SK-N-SH (cell line): ENCODE data around the gene UBE2G1.

ENCODE experiments used
- CTCF ChIP-seq: fragments of 200-600 bp; sonication (generic); IDR thresholded peaks from 2 replicates; pipeline ENCODE4 v1.6.1; 2017; ENCODE audit warnings: antibody characterized with exemption, mild to moderate bottlenecking, moderate library complexity
- ELF1 ChIP-seq: IDR thresholded peaks from 2 replicates; pipeline ENCODE4 v1.4.0; 2012
- EP300 ChIP-seq, 2 experiments: IDR thresholded peaks; 2 replicates each; pipeline versions ENCODE4 v1.4.0 to v1.6.1; 2012; ENCODE audit warnings: borderline replicate concordance in 1 of 2, low read depth in 1 of 2, low read length in 1 of 2
- EZH2phosphoT487 ChIP-seq: fragments of 200-600 bp; sonication (generic); IDR thresholded peaks from 2 replicates; pipeline ENCODE4 v1.6.1; 2017; ENCODE audit warnings: low read depth, mixed run types, mild to moderate bottlenecking, antibody characterized with exemption, moderate library complexity, borderline replicate concordance
- FOXJ3 ChIP-seq: sonication (generic); formaldehyde crosslinking; IDR thresholded peaks from 2 replicates; pipeline ENCODE4 v1.5.1; 2020; ENCODE audit warnings: mild to moderate bottlenecking, missing genetic modification reagents
- JUND ChIP-seq: IDR thresholded peaks from 2 replicates; pipeline ENCODE4 v1.4.0; 2012
- MAX ChIP-seq: IDR thresholded peaks from 2 replicates; pipeline ENCODE4 v1.4.0; 2012; ENCODE audit warnings: low read depth
- POLR2AphosphoS5 ChIP-seq: IDR thresholded peaks from 2 replicates; pipeline ENCODE4 v1.6.1; 2012; ENCODE audit warnings: low read depth, low read length
- REST ChIP-seq: IDR thresholded peaks from 2 replicates; pipeline ENCODE4 v1.6.1; 2012; ENCODE audit warnings: mild to moderate bottlenecking, low read depth, low read length, moderate library complexity
- RFX5 ChIP-seq: IDR thresholded peaks from 2 replicates; pipeline ENCODE4 v1.6.1; 2012; ENCODE audit warnings: mild to moderate bottlenecking, improper control_type of control experiment, low read length
- TAF1 ChIP-seq: IDR thresholded peaks from 2 replicates; pipeline ENCODE4 v1.6.1; 2012; ENCODE audit warnings: low read depth, mild to moderate bottlenecking, low read length, moderate library complexity, borderline replicate concordance
- USF2 ChIP-seq: fragments of 150-350 bp; IDR thresholded peaks from 2 replicates; pipeline ENCODE4 v1.6.1; 2017; ENCODE audit warnings: antibody characterized with exemption, low read length, low read depth, borderline replicate concordance
- ZBTB33 ChIP-seq: IDR thresholded peaks from 2 replicates; pipeline ENCODE4 v1.4.0; 2012; ENCODE audit warnings: low read depth, borderline replicate concordance

GRCh38 chr17:4267402-4267801 is 99.1 kb downstream of the UBE2G1 start:
- TF ChIP-seq TAF1, result no peak
- no peak for TF ChIP-seq EP300 (IDR thresholded peaks at IDR 0.05; ENCODE audit: borderline replicate concordance in 1 of 2, low read depth in 1 of 2, low read length in 1 of 2)
- TF ChIP-seq REST, result no peak
- TF ChIP-seq RFX5, result no peak
- no peak for TF ChIP-seq CTCF
- no peak for TF ChIP-seq FOXJ3
- TF ChIP-seq MAX, result no peak
- TF ChIP-seq JUND, result no peak
- TF ChIP-seq POLR2AphosphoS5, result no peak
- no peak for TF ChIP-seq ZBTB33
- no peak for TF ChIP-seq USF2
- TF ChIP-seq ELF1, result no peak
- no peak for TF ChIP-seq EZH2phosphoT487
